Activated CD8-positive, alpha-beta T cell treated with anti-CD3 and anti-CD28 coated beads for 36 hours (primary cell): ENCODE data around the gene WDR90. TPM values are rescaled to one million over a fixed set of nuclear protein-coding genes. Genes with fewer than 3 reads are reported as not detected.
A peak's percentile ranks its signal among the peaks of the same experiment; 100 is the strongest.

ENCODE experiments used
- ATAC-seq: fragments of 200-7000 bp; cut with Tn5 transposase; one replicate; pipeline ENCODE4 v1.10.0; 2021; ENCODE audit warnings: mild to moderate bottlenecking, moderate library complexity
- CTCF ChIA-PET: fragments of 350-600 bp; sonication (Branson Sonifier 250); formaldehyde crosslinking; loops from one replicate; lab custom pipeline; 2021; ENCODE audit warnings: antibody characterized with exemption; lab: Charles Lee
- POLR2A ChIA-PET: fragments of 350-600 bp; sonication (Branson Sonifier 250); formaldehyde crosslinking; loops from one replicate; lab custom pipeline; 2021; ENCODE audit warnings: antibody characterized with exemption; lab: Charles Lee
- DNase-seq: peaks from one replicate; pipeline ENCODE4 v3.0.0-alpha.2; 2020
- H3K27ac Mint-ChIP-seq: one replicate; pipeline ENCODE4 v1.8.0; 2021; ENCODE audit warnings: mild to moderate bottlenecking, mixed read lengths
- H3K27me3 Mint-ChIP-seq: one replicate; pipeline ENCODE4 v1.8.0; 2021; ENCODE audit warnings: mixed read lengths
- H3K36me3 Mint-ChIP-seq: one replicate; pipeline ENCODE4 v1.8.0; 2021; ENCODE audit warnings: low read depth, mixed read lengths
- H3K4me1 Mint-ChIP-seq: one replicate; pipeline ENCODE4 v1.8.0; 2021; ENCODE audit warnings: low read depth, mixed read lengths
- H3K4me3 Mint-ChIP-seq: one replicate; pipeline ENCODE4 v1.8.0; 2021; ENCODE audit warnings: mild to moderate bottlenecking, moderate library complexity, mixed read lengths
- H3K9me3 Mint-ChIP-seq: one replicate; pipeline ENCODE4 v1.8.0; 2021; ENCODE audit warnings: mixed read lengths
- CTCF ChIP-seq: fragments of 200-600 bp; IDR thresholded peaks from one replicate; pipeline ENCODE4 v1.8.0; 2022; ENCODE audit warnings: antibody characterized with exemption, mild to moderate bottlenecking
- intact Hi-C: fragments of 100-400 bp; cut with micrococcal nuclease; formaldehyde crosslinking; loops from one replicate; pipeline ENCODE4 v1.10.0; 2022
- total RNA-seq, 2 experiments: library from RNA; stranded (reverse); gene quantifications; one replicate each; pipeline ENCODE4 v1.2.3, GENCODE V29; 2021

The WDR90 gene
- total RNA-seq, 2 experiments from 2014 or later, result 89.6 to 90.7 TPM

- no peak overlapping the region for H3K4me3 Mint-ChIP-seq
- H3K9me3 Mint-ChIP-seq, result no peaks in the 10 kb centered on the region
- H3K4me1 Mint-ChIP-seq, result peaks cover 7% of the 10 kb centered on the region
- CTCF ChIA-PET, result interaction anchor here (1.6 kb wide), 1 partner anchor 11 kb away, joined by 6 read pairs; no protein-coding TSS in a partner anchor
- no peak overlapping the region for H3K27ac Mint-ChIP-seq
- DNase-seq (peak; percentile 42), ATAC-seq (peak; percentile 71)
- no peak for TF ChIP-seq CTCF
- intact Hi-C loops, result no loop called here
- H3K27me3 Mint-ChIP-seq, result peaks cover 28% of the 10 kb centered on the region
- POLR2A ChIA-PET, result interaction anchor here (0.9 to 2.6 kb wide), 6 partner anchors 10 to 106 kb away, joined by 3 to 7 read pairs (median 4); partner anchors contain the start of genes ANTKMT, CHTF18, RPUSD1 and WDR24
- no peaks in the 10 kb centered on the region for H3K36me3 Mint-ChIP-seq
Observed at GRCh38 chr16:700684-701584, 51.8 kb downstream of the WDR90 start.

- H3K27ac Mint-ChIP-seq, result no peak overlapping the region
- intact Hi-C loops, result no loop called here
- ChIA-PET POLR2A (interaction anchor here (0.9 to 1.5 kb wide), 3 partner anchors 8 to 85 kb away, joined by 3 to 6 read pairs (median 4); partner anchors contain the start of gene ANTKMT), CTCF (interaction anchor here (1.2 to 2.1 kb wide), 4 partner anchors 10 to 83 kb away, joined by 3 to 13 read pairs (median 6); partner anchors contain the start of gene METRN)
- no peaks in the 10 kb centered on the region for H3K36me3 Mint-ChIP-seq
- H3K27me3 Mint-ChIP-seq, result peaks cover 39% of the 10 kb centered on the region
- ATAC-seq, result no peak
- H3K4me3 Mint-ChIP-seq, result no peak overlapping the region
- no peak for TF ChIP-seq CTCF
- H3K4me1 Mint-ChIP-seq, result peaks cover 4% of the 10 kb centered on the region
- H3K9me3 Mint-ChIP-seq, result no peaks in the 10 kb centered on the region
- no peak for DNase-seq
Observed at GRCh38 chr16:702341-702740, 53.2 kb downstream of the WDR90 start.

GRCh38 chr16:703406-703805 lies 54.2 kb downstream of the WDR90 start:
- no peaks in the 10 kb centered on the region for H3K36me3 Mint-ChIP-seq
- CTCF ChIA-PET, result interaction anchor here (1.0 to 2.1 kb wide), 7 partner anchors 9 to 82 kb away, joined by 3 to 13 read pairs (median 3); partner anchors contain the start of gene METRN
- ATAC-seq, result no peak
- no peaks in the 10 kb centered on the region for H3K9me3 Mint-ChIP-seq
- intact Hi-C loops, result no loop called here
- no peak overlapping the region for H3K27ac Mint-ChIP-seq
- H3K27me3 Mint-ChIP-seq, result peaks cover 48% of the 10 kb centered on the region
- no peak for TF ChIP-seq CTCF
- POLR2A ChIA-PET, result interaction anchor here (1.0 to 1.2 kb wide), 2 partner anchors 8 to 100 kb away, joined by 3 to 5 read pairs; no protein-coding TSS in a partner anchor
- H3K4me1 Mint-ChIP-seq, result peaks cover 4% of the 10 kb centered on the region
- no peak for DNase-seq
- no peak overlapping the region for H3K4me3 Mint-ChIP-seq

GRCh38 chr16:704047-704446 lies 54.9 kb downstream of the WDR90 start:
- Mint-ChIP-seq H3K9me3 (no peaks in the 10 kb centered on the region), H3K27ac (no peak overlapping the region), H3K4me1 (peaks cover 4% of the 10 kb centered on the region), H3K36me3 (no peaks in the 10 kb centered on the region), H3K27me3 (peaks cover 53% of the 10 kb centered on the region), H3K4me3 (no peak overlapping the region)
- no peak for TF ChIP-seq CTCF
- intact Hi-C loops, result no loop called here
- ChIA-PET POLR2A (interaction anchor here (1.0 to 1.2 kb wide), 2 partner anchors 9 to 99 kb away, joined by 3 to 5 read pairs; no protein-coding TSS in a partner anchor), CTCF (interaction anchor here (0.9 to 2.1 kb wide), 7 partner anchors 9 to 81 kb away, joined by 3 to 13 read pairs (median 3); partner anchors contain the start of gene METRN)
- ATAC-seq (no peak), DNase-seq (no peak)
